Stimulated activated CD8-positive, alpha-beta memory T cell treated with anti-CD3 and anti-CD28 coated beads, Interleukin-7, amount 100 ng/mL, for 4 hours (primary cell): ENCODE data around the gene SAMSN1.
A peak's percentile ranks its signal among the peaks of the same experiment; 100 is the strongest.
"Not testable (repeated sequence)": the region's sequence is repeated elsewhere in the genome, so short reads cannot be mapped to it uniquely, and the experiment has no call there.

Experiments
- DNase-seq, 2 donors: peaks; one replicate each; pipeline ENCODE4 v3.0.0-alpha.2; 2020; ENCODE audit warnings: low read depth in 2 of 2

Gene SAMSN1

DNA sequence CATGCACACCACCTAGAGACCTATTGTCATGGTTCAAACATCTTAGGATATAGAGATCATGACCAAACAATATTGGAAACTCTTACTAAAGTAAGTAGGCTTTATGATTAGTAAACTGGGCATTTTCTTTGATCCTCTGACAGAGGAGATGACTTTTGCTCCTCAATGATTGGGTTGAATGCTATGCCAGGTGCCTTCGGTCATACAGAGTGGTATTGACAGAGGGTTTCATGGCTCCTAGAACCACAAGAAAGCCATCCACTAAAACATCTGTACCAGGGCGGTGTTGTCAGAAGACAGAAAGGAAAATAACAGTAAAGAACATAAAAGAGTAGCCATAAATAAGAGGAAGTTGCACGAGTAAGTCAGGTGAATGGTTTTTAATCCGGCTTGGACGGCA lies 20.8 kb upstream of the SAMSN1 start:
- no peak for DNase-seq

DNA sequence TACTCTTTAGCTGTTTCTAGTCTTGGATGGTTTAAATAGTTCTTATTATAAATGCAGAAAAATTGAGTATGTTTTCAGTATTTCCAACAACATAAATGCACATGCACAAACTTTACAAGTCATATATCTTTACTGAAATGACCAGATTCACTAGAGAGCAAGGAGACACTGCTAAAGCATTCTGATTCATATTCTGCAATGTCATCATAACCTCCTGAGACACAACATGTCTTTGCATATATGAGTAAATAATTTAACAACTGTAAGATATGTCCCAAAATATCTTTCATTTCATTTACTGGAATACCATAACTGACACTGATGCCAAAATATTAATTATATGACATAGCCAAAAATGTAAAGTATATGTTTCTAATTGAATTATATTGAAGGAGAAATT lies 16.8 kb upstream of the SAMSN1 start:
- DNase-seq: no peak

DNA sequence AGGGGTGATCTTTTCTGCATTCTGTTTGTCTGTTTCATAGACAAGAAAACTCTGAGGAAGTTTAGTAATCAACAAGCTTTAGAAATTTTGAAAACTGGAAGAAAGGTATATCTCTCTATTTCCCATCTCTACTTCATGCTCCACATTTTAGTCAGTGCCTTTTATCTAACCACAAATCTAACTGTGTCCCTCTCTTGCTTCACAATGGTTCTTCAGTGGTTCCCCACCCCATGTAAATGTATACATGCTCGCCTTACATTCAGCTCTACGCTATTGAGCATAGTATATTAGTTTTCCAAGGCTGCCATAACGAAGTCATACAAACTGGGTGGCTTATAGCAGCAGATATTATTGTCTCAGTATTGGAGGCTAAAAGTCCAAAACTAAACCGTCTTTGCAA lies 14.4 kb upstream of the SAMSN1 start:
- no peak for DNase-seq

- no peak for DNase-seq
These were observed 14.0 kb upstream of the SAMSN1 start for GRCh38 chr21:14560139-14560538.

DNA sequence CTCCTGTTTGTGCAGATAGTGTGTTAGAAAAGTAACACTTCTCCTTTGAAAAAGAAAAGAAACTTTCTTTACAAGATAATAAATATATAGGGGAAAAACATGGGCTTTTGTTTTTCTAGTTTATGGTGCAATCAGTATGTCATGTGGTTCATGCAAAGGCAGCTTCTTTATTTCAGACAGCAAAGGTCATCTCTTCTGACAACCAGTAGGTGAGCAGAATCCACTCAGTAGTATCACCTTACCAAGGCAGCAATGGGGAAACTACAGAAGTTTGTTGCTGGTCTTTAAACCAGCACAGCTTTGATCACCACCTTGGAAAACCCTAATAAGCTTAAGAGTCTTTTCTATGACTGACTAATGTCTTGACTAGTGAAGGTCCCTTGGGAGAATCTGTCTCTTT lies 13.0 kb upstream of the SAMSN1 start:
- DNase-seq: no peak

DNA sequence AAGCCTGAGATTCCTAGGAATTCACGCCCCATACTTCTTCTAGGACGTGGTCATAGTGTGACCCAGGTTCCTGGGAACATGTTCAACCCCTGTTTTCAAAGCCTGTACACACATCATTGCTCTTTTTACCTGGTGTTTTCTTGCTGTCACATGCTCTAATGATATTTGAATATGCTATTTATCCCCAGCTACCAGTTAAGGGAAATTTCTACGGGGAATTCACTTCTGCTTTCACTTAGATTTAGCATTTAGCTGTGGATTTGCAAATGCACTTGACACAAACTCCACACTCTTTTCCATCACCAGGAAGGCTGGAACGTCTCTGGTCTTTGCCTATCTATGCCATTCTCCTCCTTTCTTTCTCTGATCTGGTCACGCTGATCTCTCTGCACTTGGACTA lies 11.3 kb upstream of the SAMSN1 start:
- no peak for DNase-seq

GRCh38 chr21:14554948-14555347 lies 8.8 kb upstream of the SAMSN1 start:
- no peak for DNase-seq

GRCh38 chr21:14553422-14553821 lies 7.3 kb upstream of the SAMSN1 start:
- DNase-seq: no peak

GRCh38 chr21:14551741-14552140 lies 5.6 kb upstream of the SAMSN1 start:
- no peak for DNase-seq

GRCh38 chr21:14550135-14550534 lies 4.0 kb upstream of the SAMSN1 start:
- DNase-seq: no peak

- no peak for DNase-seq
These were observed 2.7 kb upstream of the SAMSN1 start for GRCh38 chr21:14548779-14549178.

- DNase-seq: no peak
These were observed 1.9 kb upstream of the SAMSN1 start for GRCh38 chr21:14547834-14548513.

- not testable (repeated sequence) for DNase-seq
These were observed 604 bp upstream of the SAMSN1 start for GRCh38 chr21:14546719-14547118.

GRCh38 chr21:14543983-14544382 lies 2.1 kb downstream of the SAMSN1 start:
- no peak for DNase-seq

DNA sequence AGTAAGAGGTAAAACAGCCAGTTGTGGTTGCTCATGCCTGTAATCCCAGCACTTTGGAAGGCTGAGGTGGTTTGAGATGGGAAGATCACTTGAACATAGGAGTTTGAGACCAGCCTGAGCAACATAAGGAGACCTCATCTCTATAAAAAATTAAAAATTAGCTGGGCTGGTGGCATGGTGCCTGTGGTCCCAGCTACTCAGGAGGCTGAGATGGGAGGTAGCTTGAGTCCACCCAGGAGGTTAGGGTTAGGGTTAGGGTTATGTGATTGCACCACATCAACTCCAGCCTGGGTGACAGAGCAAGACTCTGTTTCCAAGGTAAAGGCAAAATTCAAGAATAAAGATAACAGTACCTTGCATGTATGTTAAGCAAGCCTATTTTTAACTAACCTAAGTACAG lies 3.5 kb downstream of the SAMSN1 start:
- DNase-seq: no peak

DNA sequence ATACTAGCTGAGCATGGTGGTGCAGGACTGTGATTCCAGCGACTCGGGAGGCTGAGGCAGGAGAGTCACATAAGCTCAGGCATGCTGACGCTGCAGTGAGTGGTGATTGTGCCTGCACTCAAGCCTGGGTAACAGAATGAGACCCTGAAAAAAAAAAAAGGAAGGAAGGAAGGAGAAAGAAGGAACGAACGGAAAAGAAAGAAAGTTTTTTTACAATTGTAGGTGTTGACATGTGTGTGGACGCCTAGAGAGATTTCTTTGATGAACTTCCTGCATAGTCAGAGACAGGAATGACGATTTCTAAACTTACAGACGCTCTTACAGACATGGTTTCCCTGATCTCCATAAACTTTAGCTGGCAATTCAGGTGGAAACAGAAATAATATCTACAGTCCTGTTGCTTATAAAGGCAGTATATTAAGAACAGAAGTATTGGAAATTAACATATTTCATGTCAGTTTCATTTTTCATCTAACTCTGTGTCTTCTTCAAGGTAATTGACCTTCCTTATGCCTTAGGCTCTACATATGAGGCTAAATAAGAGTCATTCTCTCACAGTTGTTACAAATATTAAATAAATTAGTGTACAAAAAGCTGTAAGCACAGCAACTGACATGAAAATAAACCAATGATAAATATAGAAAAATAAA lies 4.1 kb downstream of the SAMSN1 start:
- no peak for DNase-seq

- DNase-seq: no peak
These were observed 7.6 kb downstream of the SAMSN1 start for GRCh38 chr21:14538483-14538882.

- DNase-seq: no peak
These were observed 9.2 kb downstream of the SAMSN1 start for GRCh38 chr21:14536929-14537328.

- DNase-seq: no peak
These were observed 10.4 kb downstream of the SAMSN1 start for GRCh38 chr21:14535702-14536101.

GRCh38 chr21:14533499-14534428 lies 12.4 kb downstream of the SAMSN1 start:
- peak in 1 of 2 donors; percentile 30 for DNase-seq

GRCh38 chr21:14531757-14532316 lies 14.3 kb downstream of the SAMSN1 start:
- DNase-seq: no peak

DNA sequence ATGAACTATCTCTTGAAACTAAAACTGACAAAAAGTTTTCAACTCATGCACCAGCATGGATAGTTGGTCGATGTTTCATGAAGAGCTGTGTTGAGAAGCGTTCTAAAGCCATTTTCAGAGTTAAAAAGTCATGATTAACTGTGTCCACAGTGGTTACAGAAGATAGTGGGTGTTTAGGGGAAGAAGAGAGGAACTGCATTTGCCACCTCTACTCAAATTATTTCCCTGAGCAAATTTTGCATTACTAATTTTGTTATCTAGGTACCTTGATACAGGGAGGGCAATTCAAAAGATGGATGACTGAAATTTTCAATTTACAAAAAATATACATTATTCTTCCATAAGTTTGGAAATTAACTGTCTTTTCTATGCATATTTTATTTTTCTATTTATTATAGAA lies 15.5 kb downstream of the SAMSN1 start:
- DNase-seq: no peak
